ENCODE measurements around the gene TNNT2.

TNNT2 gene

DNA sequence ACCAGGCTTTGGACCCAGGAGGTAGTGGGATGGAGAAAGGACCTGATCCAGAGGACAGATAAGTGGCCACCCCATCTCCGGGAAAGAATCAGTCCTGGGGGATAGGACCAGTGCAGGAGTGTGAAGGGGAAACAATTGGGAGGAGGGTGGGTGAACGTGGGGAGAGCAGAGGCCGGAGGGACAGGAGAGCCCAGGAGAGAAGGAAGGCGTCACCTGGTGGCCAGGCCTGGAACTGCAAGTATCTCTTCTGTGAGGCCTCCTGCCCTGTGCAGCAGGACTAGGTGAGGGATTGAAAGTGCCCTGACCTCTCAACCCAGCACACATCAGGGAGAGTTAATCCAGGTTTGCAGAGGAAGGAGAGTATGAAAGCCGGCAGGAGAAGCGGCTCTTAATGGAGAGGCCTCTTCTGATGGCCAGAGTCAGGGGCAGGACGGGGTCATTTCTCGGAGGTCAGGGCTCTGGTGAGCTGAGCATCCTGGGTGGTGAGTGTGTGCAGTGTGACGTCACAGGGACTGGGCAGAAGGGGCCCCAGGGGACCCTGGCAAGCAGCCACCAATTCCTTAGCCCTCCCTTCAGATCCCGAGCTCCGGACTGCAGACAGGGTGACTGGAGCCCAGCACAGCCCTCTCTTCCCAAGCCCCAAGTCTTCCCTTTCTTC lies 30.8 kb upstream of the TNNT2 start:
- no peaks in the 10 kb centered on the region for H3K27me3 Mint-ChIP-seq
- H3K4me3 Mint-ChIP-seq = no peak overlapping the region
- no peaks in the 10 kb centered on the region for H3K9me3 Mint-ChIP-seq
- H3K27ac Mint-ChIP-seq = no peak overlapping the region
- no peaks in the 10 kb centered on the region for H3K4me1 Mint-ChIP-seq
- ATAC-seq = peak; percentile 73
- DNase-seq = peak; percentile 69 to 73

DNA sequence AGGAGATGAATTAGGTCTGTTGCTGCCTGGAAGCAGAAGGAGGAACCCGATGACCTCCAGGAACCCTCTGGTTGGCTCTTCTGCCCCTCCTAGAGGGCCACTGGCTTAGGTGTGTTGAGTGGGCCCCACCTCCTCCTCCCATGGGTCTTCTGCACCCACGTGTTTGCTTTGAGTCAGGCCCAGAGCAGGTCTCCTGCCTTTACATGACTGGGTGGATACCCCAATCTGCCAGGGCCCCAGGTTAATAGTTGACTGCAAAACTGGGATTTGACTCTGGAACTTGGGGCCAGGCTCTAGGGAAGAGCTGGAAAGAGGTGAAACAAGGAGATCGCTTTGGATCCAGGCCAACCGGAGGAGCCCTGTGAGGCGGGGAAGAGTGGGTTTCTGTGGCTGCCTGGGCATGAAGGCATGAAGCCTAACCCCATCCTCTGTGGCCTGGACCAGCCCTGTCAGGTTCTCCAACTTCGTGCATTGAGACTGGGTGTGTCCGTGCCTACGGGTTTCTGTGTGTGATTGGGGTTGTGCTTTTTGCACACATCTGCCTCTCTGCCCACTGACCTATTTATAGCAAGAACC lies 29.4 kb upstream of the TNNT2 start:
- H3K27me3 Mint-ChIP-seq = no peaks in the 10 kb centered on the region
- DNase-seq (no peak), ATAC-seq (no peak)

DNA sequence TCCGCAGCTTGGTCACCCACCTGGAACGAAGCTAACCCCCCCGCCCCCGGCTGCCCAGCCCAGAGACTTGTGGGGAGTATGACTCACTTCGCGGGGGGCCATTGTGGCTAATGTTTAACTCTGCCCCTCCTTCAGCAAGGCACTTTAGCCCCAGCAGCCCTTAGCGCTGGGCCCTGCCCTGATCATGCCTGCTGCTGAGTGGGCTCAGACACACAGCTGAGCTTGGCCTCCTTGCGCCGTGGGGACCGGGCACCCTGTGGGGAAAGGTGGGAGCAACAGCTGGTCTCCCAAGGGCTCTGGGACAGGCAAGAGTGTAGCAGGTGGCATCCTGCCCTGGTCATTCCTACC lies 28.0 kb upstream of the TNNT2 start:
- no peaks in the 10 kb centered on the region for H3K9me3 Mint-ChIP-seq
- ATAC-seq = no peak
- H3K27me3 Mint-ChIP-seq = no peaks in the 10 kb centered on the region
- H3K4me1 Mint-ChIP-seq = no peaks in the 10 kb centered on the region
- DNase-seq = no peak
- no peak overlapping the region for H3K4me3 Mint-ChIP-seq
- no peak overlapping the region for H3K27ac Mint-ChIP-seq

More for the DNA sequence above, 29.4 kb upstream of the TNNT2 start:
- Mint-ChIP-seq H3K4me1 (no peaks in the 10 kb centered on the region), H3K9me3 (no peaks in the 10 kb centered on the region), H3K27ac (peak overlapping the region in 1 of 2 donors; percentile 48), H3K4me3 (no peak overlapping the region)

DNA sequence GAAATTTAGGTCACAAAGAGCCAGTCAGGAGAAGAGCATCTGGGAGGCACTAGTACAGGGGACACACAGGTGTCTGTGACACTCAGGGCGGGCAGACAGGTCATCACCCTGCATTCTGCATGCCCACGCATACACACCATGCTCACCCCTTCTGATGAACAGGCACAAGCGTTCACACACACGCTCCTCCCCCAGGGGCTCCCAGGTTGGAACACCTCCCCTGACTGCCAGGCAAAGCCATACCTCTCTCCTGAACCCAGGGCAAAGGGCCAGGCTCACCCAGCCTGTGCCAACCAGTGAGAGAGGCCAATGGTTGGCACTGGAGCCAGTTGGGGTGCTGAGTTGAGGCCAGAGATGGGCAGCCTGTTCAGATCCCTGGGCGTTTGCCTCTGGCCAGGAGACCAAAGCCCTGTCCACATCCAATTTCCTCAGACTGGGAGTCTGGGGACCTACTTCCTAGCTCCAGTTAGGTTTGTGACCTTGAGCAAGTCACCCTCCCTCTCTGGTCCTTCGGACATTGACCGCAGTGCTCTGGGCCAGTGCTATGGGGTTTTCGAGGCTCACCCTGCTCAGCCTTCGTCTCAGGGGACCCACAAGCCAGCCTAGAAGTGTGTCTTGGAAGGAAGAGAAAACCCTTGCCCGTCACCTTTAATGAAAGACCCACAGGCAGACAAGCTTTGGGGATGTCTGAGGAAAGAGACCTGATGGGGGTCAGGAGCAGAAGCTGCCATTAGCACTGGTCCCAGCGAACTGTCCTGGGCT lies 27.4 kb upstream of the TNNT2 start:
- ATAC-seq = no peak
- DNase-seq = no peak
- no peak overlapping the region for H3K4me3 Mint-ChIP-seq
- H3K27ac Mint-ChIP-seq = no peak overlapping the region
- H3K9me3 Mint-ChIP-seq = no peaks in the 10 kb centered on the region
- no peaks in the 10 kb centered on the region for H3K4me1 Mint-ChIP-seq
- H3K27me3 Mint-ChIP-seq = no peaks in the 10 kb centered on the region

DNA sequence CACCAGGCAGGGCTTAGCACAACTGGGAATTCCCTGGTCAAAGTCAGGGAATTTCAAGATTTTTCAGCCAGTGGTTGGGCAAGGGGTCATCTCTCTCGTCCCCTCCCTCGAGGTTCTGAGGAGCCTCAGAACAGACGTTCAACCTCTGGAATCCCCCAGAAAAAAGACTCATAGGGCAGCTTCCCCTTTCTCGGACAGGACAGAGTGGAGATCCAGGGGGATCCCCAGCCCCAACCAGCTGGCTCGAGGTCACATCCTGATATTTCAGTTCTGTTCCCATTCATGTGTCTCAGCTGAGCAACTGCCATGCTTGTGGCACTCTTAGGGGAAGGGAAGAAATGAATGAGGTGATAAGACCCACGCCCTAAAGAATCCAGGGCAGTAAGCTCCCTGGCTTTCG lies 26.6 kb upstream of the TNNT2 start:
- no peak overlapping the region for H3K27ac Mint-ChIP-seq
- no peak for DNase-seq
- ATAC-seq = no peak
- H3K9me3 Mint-ChIP-seq = no peaks in the 10 kb centered on the region
- H3K4me1 Mint-ChIP-seq = peaks cover 4% of the 10 kb centered on the region
- peaks cover 3% of the 10 kb centered on the region for H3K27me3 Mint-ChIP-seq
- H3K4me3 Mint-ChIP-seq = no peak overlapping the region

DNA sequence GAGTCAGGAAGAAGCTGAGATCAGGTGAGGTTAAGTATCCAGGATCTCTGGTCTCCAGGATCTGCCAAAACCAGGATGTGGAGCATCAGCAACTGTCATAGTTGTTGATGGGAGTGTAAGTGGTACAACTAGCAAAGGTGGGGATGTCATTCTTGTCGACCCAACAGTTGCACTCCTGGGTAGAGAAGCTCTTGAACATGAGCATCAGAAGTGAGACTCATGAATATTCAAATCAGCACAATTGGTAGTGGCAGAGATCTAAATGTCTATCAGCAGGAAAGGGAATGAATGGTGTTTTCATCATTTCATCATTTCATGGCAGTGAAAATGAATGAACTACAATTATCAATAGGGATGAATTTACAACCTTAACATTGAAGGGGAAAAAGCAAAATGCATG lies 25.9 kb upstream of the TNNT2 start:
- H3K9me3 Mint-ChIP-seq = no peaks in the 10 kb centered on the region
- no peak for DNase-seq
- H3K27me3 Mint-ChIP-seq = peaks cover 10% of the 10 kb centered on the region
- ATAC-seq = no peak
- H3K27ac Mint-ChIP-seq = no peak overlapping the region
- H3K4me1 Mint-ChIP-seq = peaks cover 8% of the 10 kb centered on the region
- no peak overlapping the region for H3K4me3 Mint-ChIP-seq

DNA sequence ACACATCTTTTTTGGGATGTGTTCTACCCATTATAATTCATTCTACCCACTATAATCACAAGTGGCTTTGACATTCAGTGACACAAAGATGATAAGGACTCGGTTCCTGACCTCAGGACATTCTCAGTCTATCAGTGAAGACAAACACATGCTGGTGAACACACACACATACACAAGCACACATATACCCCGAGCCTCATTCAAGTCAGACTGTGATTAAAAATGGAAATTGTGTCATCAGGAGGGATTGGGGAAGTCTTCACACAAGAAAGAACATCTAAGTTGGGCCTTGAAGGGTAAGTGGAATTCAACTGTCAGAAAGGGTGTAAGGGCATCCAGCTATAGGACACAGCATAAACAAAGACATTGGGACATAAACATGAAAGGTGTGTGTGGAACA lies 24.2 kb upstream of the TNNT2 start:
- ATAC-seq = no peak
- no peaks in the 10 kb centered on the region for H3K9me3 Mint-ChIP-seq
- DNase-seq = no peak
- H3K27ac Mint-ChIP-seq = no peak overlapping the region
- no peak overlapping the region for H3K4me3 Mint-ChIP-seq
- H3K27me3 Mint-ChIP-seq = peaks cover 26% of the 10 kb centered on the region
- peaks cover 8% of the 10 kb centered on the region for H3K4me1 Mint-ChIP-seq

DNA sequence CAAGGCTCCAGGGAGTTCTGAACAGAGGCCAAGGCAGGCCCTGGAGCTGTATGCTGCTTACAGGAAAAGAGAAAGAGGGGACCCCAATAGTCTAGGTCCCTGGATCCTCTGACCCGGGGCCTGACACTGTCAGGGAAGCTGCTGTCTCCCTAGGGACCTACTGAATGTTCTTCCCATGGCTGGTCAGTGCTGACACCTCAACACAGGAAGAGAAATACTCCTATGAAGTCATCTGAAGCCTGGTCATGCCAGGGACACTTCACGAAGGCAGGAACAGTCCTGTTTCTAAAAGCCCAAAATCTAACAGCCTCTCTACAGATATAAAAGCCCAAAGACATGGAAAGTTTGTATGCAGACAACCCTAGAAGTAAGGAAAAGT lies 23.4 kb upstream of the TNNT2 start:
- no peak for ATAC-seq
- Mint-ChIP-seq H3K4me1 (peaks cover 8% of the 10 kb centered on the region), H3K27me3 (peaks cover 30% of the 10 kb centered on the region), H3K9me3 (no peaks in the 10 kb centered on the region), H3K4me3 (no peak overlapping the region), H3K27ac (no peak overlapping the region)
- no peak for DNase-seq

DNA sequence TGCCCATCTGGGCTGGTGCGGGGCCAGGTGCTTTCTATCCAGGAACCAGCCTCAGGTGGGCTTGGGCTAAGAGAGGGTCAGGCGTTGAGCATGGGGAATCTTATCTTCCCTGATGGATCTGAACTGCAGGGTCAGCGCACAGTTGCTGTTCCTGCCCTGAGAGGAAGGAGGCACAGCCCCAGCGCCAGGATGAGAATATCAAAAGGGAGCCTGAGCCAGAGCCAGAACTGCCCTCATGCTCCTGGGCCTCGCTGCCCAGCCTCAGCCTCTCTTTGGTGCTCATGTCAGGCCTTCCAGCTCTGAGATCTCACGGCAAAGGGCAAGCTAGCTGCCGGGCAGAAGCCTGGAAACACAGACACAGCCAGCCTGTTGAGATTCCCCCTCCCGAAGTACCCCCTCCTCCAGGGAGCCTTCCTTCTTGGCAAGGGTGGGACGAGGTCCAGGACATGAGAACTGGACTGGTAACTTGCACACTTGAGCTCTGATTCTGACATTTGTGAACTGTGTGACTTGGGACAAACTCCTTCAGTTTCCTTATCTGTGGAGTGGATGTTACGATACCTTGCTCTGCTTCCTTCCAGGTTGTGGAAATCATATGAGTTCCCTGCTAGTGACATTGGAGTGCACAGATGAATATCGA lies 22.9 kb upstream of the TNNT2 start:
- Mint-ChIP-seq H3K27ac (no peak overlapping the region), H3K9me3 (no peaks in the 10 kb centered on the region), H3K27me3 (peaks cover 31% of the 10 kb centered on the region), H3K4me1 (peaks cover 8% of the 10 kb centered on the region), H3K4me3 (no peak overlapping the region)
- ATAC-seq (no peak), DNase-seq (no peak)

DNA sequence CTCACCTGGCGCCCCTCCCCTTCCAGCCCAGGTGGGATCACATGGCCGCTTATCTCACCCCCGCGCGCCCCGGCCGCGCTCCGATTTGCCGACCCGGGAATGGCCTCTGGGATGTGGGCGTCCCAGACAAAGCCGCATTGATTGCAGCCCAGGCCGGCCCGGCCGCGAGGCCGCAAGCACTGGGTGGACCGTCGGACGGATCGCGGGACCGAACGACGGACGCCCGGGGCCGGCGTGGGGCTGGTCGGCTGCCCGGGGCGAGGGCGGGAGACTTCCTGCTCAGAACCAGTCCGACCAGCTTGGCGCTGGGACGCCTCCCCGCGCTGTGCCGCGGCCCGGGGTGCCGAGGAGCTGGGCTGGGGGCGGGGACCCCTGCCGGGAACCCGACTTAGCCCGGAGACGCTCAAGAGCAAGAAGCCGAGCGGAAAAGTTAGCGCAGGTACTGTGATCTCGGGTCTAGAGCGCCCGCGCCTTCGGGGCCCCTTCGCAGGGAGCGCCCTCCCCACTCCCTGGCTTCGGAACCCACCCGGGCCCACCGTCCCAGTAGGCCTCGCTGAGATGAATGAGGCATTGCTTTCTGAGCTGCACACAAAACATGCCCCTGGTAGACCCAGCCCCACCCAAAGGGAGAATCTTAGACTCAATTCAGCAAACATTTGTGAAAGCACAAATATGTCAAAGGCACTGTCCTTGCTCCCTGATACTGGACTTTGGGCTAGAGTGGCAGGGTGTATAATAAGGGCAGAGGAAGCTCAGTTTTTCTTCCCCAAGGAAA lies 22.1 kb upstream of the TNNT2 start:
- DNase-seq = no peak
- no peak for ATAC-seq
- H3K9me3 Mint-ChIP-seq = no peaks in the 10 kb centered on the region
- H3K4me3 Mint-ChIP-seq = no peak overlapping the region
- H3K27me3 Mint-ChIP-seq = peaks cover 39% of the 10 kb centered on the region
- no peak overlapping the region for H3K27ac Mint-ChIP-seq
- peaks cover 8% of the 10 kb centered on the region for H3K4me1 Mint-ChIP-seq

DNA sequence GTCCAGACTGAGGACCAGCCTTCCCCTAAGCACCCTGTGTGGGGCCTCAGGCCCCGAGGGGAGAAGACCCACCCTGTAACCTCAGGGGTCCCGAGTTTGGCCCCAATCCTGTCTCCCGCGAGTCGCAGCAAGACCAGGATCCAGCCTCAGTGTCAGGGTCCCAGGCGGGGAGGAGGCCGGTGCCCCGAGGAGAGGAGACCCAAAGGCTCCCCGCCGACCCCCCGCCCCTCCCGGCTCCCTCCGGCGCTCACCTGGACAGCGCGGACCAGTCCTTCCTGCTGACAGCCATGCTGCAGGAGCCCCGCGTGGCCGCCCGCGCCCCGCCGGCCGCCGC lies 21.5 kb upstream of the TNNT2 start, which contains the start of gene LAD1:
TSS of gene LAD1 (minus strand) at position 307 of the 334 bp plus-strand sequence. CDS start at position 289, 18 bp downstream.
- no peak for DNase-seq
- Mint-ChIP-seq H3K9me3 (no peaks in the 10 kb centered on the region), H3K27me3 (peaks cover 43% of the 10 kb centered on the region), H3K27ac (no peak within 1 kb of the TSS), H3K4me1 (peaks cover 8% of the 10 kb centered on the region), H3K4me3 (no peak within 1 kb of the TSS)
- ATAC-seq = no peak

DNA sequence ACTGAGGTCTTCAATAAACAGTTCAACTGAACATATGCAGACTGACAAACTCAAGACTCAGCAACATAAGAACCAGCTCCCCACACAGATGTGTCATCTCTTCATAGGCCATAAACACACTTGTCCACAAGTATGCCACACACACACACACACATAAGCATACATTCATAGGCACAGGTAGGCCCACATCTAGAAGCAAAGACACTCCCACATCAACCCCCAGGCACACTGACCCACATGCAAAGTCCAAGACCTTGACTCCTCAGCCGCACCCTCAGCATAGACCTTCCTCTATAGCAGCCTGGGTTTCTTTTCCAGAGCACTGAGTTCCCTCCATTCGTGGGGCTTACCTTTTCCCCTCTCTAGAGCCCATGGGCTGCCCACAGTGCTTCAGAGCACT lies 20.2 kb upstream of the TNNT2 start:
- DNase-seq = no peak
- peaks cover 8% of the 10 kb centered on the region for H3K4me1 Mint-ChIP-seq
- no peak overlapping the region for H3K4me3 Mint-ChIP-seq
- H3K27me3 Mint-ChIP-seq = peaks cover 54% of the 10 kb centered on the region
- no peak for ATAC-seq
- H3K27ac Mint-ChIP-seq = no peak overlapping the region
- no peaks in the 10 kb centered on the region for H3K9me3 Mint-ChIP-seq

DNA sequence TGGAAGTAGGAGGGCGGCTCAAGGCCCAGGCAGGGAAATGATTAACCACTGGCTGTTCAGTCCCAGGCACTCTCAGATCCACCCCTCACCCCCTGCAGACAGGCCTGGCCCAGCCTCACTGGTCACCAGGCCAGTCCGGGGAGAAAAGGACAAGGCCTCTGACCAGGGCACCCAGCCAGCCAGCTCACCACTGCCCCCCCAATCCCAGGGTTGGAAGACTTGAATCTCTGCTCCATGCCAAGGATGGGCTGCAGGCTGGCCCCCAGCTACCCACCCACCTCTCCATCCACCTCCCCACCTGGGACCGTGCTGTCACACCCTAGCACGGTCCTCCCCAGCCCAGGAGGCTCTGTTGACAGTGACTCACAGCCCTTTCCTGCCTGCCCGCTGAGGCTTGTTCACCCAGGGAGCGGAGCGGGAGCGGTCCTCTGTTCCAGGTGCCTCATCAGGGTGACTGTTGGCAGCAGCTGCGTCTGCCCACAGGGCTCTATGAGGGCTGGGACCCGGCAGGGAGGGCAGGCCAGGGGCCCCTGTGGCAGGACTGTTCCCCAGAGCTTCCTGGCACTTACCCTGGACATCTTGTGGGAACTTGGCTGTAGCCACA lies 19.5 kb upstream of the TNNT2 start:
- no peak overlapping the region for H3K27ac Mint-ChIP-seq
- H3K27me3 Mint-ChIP-seq = peaks cover 61% of the 10 kb centered on the region
- no peak overlapping the region for H3K4me3 Mint-ChIP-seq
- ATAC-seq = no peak
- H3K9me3 Mint-ChIP-seq = no peaks in the 10 kb centered on the region
- H3K4me1 Mint-ChIP-seq = peaks cover 8% of the 10 kb centered on the region
- DNase-seq = no peak

DNA sequence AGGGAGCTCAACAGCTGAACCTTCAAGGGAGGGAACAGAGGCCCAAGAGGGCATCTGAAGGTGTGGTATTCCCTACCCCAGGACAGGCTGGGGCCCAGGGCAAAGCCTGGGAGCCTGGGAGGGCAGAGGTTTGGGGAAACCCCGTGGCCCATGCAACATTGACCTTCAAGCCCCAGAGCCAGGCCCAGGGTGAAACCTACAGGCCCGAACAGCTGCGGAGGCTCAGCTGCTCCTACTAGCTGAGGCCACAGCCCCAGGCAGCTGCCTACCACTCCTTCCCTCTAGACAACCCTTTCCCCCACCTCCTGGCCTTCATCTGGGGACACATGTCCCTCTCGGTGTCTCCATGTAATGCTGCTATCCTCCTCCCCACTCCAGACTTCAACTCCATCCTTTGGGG lies 18.5 kb upstream of the TNNT2 start:
- H3K9me3 Mint-ChIP-seq = no peaks in the 10 kb centered on the region
- no peak for ATAC-seq
- peaks cover 70% of the 10 kb centered on the region for H3K27me3 Mint-ChIP-seq
- no peak for DNase-seq
- no peak overlapping the region for H3K27ac Mint-ChIP-seq
- H3K4me3 Mint-ChIP-seq = no peak overlapping the region
- peaks cover 8% of the 10 kb centered on the region for H3K4me1 Mint-ChIP-seq

DNA sequence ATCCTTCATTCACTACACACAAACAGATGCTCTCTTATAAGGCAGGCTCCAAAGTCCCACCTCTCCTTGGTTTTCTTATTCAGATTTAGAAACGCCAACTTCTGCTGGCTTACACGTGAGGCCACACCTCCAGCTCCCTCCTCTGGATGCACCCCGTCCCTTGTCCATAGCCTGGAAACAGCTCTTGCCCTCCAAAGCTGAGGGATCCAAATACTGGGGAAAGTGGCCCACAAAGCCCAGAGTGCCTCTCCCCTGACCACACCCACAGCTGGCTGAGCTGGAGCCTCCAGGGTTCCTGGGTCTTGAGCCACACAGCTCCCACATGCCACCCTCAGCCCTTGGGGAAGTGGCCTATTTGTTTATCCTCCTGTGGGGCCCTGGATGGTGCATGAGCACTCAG lies 17.1 kb upstream of the TNNT2 start:
- Mint-ChIP-seq H3K9me3 (no peaks in the 10 kb centered on the region), H3K4me3 (no peak overlapping the region), H3K4me1 (peaks cover 8% of the 10 kb centered on the region), H3K27ac (no peak overlapping the region), H3K27me3 (peaks cover 71% of the 10 kb centered on the region)
- DNase-seq (no peak), ATAC-seq (no peak)

Data from stimulated activated naive CD8-positive, alpha-beta T cell treated with anti-CD3 and anti-CD28 coated beads, Interleukin-15, amount 100 ng/mL, for 72 hours (primary cell).